ENCODE data around the gene KCNQ1. TPM values are rescaled to one million over a fixed set of nuclear protein-coding genes. Genes with fewer than 3 reads are reported as not detected.

Gene KCNQ1
- total RNA-seq, 1 donor from 2014 or later: 4.8 TPM

GRCh38 chr11:2431395-2431794 is 13.4 kb upstream of the KCNQ1 start:
- Mint-ChIP-seq H3K27me3 (peaks cover 6% of the 10 kb centered on the region), H3K36me3 (no peaks in the 10 kb centered on the region), H3K27ac (no peak overlapping the region), H3K4me1 (ENCODE audit: unreplicated experiment) (no peaks in the 10 kb centered on the region), H3K4me3 (no peak overlapping the region), H3K9me3 (no peaks in the 10 kb centered on the region)
- TF ChIP-seq, protein P1, sequence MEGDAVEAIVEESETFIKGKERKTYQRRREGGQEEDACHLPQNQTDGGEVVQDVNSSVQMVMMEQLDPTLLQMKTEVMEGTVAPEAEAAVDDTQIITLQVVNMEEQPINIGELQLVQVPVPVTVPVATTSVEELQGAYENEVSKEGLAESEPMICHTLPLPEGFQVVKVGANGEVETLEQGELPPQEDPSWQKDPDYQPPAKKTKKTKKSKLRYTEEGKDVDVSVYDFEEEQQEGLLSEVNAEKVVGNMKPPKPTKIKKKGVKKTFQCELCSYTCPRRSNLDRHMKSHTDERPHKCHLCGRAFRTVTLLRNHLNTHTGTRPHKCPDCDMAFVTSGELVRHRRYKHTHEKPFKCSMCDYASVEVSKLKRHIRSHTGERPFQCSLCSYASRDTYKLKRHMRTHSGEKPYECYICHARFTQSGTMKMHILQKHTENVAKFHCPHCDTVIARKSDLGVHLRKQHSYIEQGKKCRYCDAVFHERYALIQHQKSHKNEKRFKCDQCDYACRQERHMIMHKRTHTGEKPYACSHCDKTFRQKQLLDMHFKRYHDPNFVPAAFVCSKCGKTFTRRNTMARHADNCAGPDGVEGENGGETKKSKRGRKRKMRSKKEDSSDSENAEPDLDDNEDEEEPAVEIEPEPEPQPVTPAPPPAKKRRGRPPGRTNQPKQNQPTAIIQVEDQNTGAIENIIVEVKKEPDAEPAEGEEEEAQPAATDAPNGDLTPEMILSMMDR (conservative IDR thresholded peaks at IDR 0.05): no peak
- DNase-seq (ENCODE audit: extremely low spot score, unreplicated experiment): no peak

- H3K36me3 Mint-ChIP-seq: no peaks in the 10 kb centered on the region
- H3K9me3 Mint-ChIP-seq: no peaks in the 10 kb centered on the region
- TF ChIP-seq, protein P1 (conservative IDR thresholded peaks at IDR 0.05): no peak
- no peak overlapping the region for H3K4me3 Mint-ChIP-seq
- no peak for DNase-seq (ENCODE audit: extremely low spot score, unreplicated experiment)
- no peak overlapping the region for H3K27ac Mint-ChIP-seq
- peaks cover 8% of the 10 kb centered on the region for H3K27me3 Mint-ChIP-seq
- no peaks in the 10 kb centered on the region for H3K4me1 Mint-ChIP-seq (ENCODE audit: unreplicated experiment)
Observed at GRCh38 chr11:2432171-2432621, 12.6 kb upstream of the KCNQ1 start.

DNA sequence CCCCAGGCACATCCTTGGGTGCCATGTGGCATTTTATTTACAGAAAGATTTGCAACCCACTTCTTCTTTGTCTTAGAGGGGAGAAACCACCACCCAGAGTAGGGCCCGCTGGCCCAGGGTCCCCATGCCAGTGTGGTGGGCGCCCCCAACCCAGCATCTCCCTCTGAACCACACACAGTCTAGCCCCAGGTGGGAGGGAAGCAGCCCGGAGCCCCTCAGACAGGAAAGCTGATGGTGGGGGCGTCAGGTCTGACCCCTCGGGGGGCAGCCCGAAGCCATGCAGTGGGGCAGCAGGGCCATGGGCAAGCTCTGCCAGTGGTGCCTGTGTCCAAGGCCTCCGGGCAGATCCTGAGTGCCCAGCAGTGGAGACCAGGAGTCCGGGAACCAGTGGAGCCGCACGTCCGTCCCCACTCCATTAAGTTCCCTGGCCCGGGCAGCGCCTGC is 12.2 kb upstream of the KCNQ1 start:
- H3K27ac Mint-ChIP-seq: no peak overlapping the region
- no peaks in the 10 kb centered on the region for H3K9me3 Mint-ChIP-seq
- H3K27me3 Mint-ChIP-seq: peaks cover 12% of the 10 kb centered on the region
- no peak overlapping the region for H3K4me3 Mint-ChIP-seq
- TF ChIP-seq, protein P1 (conservative IDR thresholded peaks at IDR 0.05): no peak
- H3K36me3 Mint-ChIP-seq: no peaks in the 10 kb centered on the region
- no peaks in the 10 kb centered on the region for H3K4me1 Mint-ChIP-seq (ENCODE audit: unreplicated experiment)
- no peak for DNase-seq (ENCODE audit: extremely low spot score, unreplicated experiment)

DNA sequence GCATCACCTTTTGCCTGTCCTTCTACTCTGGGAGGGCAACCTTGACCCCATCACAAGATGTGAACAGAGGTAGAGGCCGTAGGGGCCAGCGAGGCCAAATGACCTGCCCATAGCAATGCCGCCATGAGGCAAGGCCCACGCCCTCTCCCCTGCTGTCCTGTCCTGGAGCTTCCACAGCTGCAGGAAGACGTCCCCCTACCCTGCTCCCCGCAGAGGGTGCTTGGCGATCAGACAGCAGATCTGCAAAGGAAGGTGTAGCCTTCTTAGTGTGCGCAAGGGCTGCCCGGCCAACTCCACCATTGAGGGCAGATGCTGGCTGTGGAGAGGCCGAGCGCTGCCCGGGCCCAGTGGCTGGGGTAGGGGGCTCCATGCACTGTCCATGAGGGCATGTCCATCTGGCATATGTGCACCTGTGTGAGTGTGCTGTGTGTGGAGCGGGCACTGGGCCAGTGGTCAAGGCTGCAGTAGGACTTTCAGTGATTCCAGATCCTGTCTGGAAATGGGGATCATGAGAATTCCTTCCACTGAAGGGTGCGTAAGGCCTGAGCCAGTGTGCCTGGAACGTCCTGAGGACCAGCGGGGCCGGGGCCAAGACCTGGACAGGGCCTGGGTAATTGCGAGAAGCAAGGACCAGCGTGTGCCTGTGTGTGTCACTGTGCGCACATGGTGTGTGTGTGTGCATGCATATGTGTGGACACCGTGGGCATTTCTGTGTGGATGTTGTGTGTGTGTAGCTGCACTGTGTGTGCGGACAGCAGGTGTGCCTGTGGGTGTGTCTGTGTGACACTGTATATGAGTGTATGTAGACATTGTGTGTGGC is 11.5 kb upstream of the KCNQ1 start:
- Mint-ChIP-seq H3K9me3 (no peaks in the 10 kb centered on the region), H3K4me1 (ENCODE audit: unreplicated experiment) (no peaks in the 10 kb centered on the region), H3K27ac (no peak overlapping the region), H3K4me3 (no peak overlapping the region), H3K36me3 (no peaks in the 10 kb centered on the region), H3K27me3 (peaks cover 19% of the 10 kb centered on the region)
- TF ChIP-seq, protein P1 (conservative IDR thresholded peaks at IDR 0.05): no peak
- DNase-seq (ENCODE audit: extremely low spot score, unreplicated experiment): no peak

DNA sequence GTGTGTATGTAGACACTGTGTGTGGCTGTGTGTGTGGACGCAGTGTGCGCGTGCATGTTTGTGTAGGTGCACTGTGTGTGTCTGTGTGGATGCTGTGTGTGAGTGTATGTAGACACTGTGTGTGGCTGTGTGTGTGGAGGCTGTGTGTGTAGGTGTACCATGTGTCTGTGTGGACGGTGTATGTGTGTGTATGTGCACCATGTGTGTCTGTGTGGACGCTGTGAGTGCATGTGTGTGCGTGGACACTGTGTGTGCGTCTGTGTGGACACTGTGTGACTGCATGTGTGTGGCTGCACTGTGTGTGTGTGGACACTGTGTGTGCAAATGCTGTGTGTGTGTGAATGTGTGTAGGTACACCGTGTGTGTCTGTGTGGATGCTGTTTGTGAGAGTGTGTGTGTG is 10.8 kb upstream of the KCNQ1 start:
- H3K36me3 Mint-ChIP-seq: no peaks in the 10 kb centered on the region
- TF ChIP-seq, protein P1 (conservative IDR thresholded peaks at IDR 0.05): no peak
- no peak overlapping the region for H3K27ac Mint-ChIP-seq
- DNase-seq (ENCODE audit: extremely low spot score, unreplicated experiment): no peak
- no peaks in the 10 kb centered on the region for H3K4me1 Mint-ChIP-seq (ENCODE audit: unreplicated experiment)
- H3K4me3 Mint-ChIP-seq: no peak overlapping the region
- peaks cover 25% of the 10 kb centered on the region for H3K27me3 Mint-ChIP-seq
- no peaks in the 10 kb centered on the region for H3K9me3 Mint-ChIP-seq

All from type B pancreatic cell (in vitro differentiated cells).